Activated T-cell treated with anti-CD3 and anti-CD28 coated beads for 48 hours (primary cell): ENCODE measurements around the gene MBNL3.

Experiments
- DNase-seq: peaks from one replicate; pipeline ENCODE4 v3.0.0-alpha.2; 2020; ENCODE audit warnings: low read depth

MBNL3 gene

DNA sequence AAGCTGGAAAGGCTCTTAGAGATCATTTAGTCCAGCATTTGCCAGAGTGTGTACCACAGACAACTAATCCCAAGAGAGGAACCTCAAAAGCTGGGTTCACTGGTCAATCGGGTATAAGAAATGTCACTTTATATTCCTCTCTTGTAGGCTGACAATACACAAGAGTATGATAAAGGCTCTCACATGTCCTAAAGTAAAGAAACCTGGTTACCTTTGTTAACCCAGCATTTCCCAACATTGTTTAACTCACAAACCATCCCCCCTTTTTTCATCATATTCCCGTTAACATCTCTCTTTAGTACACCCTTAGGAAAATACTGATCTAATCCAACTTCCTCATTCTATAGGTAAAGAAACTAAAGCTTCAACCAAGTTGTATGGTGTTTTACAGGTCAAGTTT is 74.4 kb downstream of the MBNL3 start:
- DNase-seq: no peak

DNA sequence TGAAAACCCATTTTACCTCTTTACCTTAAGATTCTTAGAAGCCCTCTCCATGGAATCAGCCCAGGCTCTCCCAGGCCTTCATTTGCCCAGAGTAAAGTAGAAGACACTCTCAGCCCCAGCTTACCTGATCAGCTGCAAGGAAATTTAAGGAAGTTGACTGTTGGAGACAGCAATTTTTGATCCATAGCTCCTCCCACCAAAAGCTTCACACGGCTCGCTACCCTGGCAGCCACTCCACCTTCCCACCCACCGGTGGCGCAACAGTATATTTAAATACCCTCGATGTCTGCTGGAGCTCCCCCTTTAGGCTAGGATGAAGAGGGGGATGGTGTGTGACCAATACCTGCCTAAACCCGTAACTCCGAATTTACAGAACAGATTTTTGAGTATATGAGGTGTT is 75.4 kb downstream of the MBNL3 start:
- no peak for DNase-seq

DNA sequence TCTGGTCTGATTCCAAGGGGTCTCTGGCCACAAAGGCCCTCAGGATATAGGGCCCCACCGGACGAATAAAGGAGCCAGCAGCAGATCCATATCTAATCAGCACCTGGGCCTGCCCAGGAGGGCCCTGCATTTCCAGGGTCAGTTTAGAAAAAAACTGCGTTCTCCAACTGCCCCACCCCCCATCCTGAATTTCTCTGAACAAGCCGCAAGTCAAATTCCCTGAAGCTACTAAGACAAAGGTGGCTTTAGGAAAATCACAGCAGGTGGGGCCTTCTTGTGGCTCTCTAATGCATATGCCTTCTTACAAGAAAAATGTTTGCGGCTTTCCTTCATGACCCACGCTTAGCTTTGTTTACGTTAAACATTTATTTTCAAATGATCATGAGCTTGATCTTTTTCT is 76.6 kb downstream of the MBNL3 start:
- DNase-seq: no peak

DNA sequence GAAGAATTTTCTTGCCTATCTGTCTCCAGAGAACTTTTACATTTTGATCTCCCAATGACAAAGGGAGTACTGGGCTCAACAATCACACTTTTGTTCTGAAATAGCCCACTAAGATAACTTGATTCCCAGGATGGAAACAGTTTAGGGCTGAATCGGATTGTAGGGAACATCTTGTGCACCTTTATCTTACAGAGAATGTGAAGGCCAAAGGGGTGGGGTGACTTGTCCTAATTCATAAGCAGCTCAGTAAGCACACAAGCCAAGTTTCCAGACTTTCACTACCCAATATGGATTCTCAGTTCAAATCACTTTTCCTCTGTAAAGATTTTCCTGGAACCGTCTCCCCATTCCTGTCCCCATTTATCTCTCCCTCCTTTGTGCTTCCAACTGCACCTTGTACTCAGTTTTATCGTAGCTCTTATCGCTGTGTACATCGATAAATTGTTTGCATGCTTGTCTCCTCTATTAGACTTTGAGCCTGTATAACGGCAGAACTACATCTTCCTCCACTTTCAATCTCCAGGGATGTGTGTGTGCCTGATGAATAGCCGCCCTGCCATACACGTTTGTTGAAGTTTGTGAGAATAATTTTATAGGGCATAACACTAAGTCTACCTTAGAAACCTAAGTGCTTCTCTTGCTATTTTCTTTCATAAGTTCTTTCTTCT is 77.4 kb downstream of the MBNL3 start:
- DNase-seq: no peak

DNA sequence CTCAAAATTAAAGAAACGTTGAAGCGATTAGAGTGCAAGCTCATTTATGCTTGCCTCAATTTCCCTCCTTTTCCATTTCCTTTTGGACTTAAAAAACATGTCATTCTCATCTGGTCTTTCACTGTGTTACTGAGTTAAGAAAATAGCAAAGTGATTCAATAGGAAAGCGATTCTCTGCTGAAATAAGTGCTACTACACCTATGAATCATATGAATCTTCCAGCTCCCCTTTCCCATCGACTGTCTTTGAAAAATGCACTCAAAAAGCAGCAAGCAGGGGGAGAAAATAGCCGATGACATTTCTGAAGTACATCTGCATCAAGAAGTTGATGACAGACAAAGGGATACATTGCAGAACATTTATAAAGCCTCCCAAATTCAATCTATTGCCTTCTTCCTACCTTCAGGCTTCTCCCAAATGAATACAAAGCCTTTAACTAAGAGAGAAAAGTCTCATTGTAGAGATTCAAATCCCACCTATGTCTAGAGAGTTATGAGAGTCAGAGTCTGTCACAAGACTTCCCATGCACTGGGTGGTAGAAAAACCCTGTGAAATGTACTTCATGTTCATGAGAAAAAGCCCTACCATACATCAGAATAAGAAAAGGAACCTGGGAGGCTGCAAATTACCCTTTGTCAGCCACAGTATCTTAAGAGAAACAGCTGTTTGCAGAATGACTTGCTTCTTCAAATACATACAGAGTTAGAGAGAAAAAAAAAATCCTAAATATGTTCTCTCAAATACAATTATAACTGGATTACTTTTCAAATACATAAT is 78.9 kb downstream of the MBNL3 start:
- no peak for DNase-seq

DNA sequence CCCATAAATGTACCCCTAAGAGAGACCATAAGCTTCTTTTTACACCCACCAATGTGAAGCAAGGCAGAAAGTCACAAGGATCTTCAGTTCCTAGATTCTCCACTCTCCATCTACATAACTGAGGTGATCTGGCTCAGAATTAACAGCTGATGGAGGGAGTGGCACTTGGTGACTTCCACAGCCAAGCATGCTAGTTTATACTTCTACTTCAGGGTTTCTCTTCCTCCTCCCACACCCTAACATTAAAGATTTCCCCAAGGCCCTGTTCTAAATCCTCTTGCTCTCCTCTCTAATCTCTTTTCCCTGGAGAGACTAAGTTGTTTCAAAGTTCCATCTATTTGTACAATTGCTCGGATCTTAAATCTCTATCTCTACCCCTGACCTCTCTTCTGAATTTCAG is 81.1 kb downstream of the MBNL3 start:
- DNase-seq: no peak

DNA sequence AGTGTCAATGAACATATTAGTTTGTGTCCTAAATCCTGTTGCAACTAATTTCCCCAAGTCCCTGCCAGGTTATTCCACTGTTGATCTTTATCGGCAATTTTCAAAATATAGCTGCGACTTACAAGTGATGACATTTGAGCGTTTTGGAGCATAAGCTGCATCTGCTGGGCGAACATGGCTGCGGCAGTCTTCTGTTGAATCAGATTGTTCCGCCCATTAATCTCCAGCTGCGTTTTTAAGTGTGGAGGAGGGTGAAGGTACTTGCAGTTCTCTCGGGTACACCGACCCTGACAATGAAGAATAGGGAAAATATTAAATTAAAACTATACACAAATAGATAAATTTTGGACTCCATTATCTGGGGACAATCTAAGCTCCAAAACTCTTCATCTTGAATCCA is 82.7 kb downstream of the MBNL3 start:
- DNase-seq: no peak

DNA sequence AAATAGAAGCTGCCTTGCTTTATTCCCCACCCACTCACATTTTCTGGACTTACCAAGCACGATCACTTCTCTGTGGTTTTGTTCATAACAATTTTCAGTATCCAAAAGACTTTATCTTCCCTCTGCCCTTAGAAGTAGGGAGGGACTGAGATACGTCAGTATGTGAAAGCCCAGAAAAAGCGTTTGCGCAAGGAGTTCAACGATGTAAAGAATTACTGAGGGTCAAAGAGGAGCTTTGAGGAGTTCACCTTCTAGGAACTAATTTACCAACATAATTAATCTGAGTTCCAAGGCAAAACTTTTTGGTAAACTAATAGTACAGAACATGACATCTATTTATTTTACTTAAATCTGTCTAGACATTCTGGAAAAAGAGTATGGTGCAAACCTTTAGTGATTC is 84.6 kb downstream of the MBNL3 start:
- no peak for DNase-seq

DNA sequence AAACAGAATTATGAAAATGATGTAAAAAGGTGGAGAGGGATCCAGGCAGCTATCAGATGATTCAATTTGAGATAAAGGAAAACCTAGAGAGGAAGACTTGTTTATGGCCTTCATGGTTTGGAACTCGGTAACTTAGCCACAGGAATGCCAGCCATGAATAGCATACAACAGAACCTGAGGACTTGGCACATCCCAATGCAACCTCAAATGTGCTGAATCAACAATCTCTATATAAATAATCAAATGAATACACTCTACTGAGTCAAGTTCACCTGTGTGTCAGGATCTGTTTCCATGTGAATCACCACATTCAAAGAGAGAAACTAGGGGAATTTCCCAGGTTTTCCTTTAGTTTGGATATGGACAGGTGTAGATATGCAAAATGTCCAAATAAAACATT is 86.9 kb downstream of the MBNL3 start:
- no peak for DNase-seq

DNA sequence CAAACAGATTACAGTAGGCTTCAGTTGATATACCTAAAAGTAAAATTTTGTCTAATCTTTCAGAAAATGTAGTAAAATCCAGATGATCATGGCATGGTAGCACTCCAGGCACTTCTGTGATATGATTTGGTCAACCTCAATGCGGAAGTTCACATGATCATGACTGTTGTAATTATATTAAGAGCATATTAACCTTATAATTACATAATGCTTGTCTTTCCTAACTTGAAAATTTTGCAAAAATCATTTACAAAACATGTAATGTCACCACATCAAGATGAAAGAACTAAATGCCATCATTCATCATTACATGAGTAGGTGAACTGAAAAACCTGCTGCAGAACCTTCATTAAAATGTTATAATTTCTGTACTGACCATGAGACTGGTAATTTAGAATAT is 88.1 kb downstream of the MBNL3 start:
- no peak for DNase-seq

DNA sequence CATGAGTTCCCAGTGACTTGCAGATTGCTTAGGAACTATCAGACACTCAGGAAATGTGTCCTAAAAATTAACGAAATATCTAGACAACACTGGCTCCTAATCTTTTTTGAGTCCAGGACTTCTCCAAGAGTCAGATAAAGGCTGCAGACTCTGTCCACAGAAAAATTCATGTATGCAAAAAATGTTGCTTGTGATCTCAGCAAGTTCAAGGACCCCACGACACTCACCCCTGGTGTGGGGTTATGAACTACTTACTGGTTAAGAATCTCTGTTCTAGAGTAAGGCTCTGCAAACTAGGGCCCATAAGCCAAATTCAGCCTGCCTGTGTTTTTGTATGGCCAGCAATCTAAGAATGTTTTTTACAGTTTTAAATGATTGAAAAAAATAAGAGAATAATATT is 93.2 kb downstream of the MBNL3 start:
- no peak for DNase-seq

DNA sequence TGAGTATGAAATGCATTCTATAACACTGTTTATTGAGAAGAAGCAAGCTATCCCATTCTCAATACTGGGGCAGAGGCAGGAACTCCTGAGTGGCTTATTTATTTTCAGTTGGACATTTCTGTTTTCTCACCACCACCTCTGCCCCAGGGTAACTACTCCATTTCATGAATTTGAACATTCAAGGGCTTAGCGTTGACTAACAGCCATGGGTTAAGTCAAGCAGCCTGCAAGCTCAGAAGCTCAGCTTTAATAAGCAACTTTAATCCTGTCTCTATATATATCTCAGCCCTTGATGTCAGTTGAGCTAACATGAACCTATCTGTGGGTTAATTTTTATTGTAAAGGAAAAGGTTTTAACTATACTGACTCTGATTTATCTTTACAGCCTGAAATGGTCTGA is 93.8 kb downstream of the MBNL3 start:
- no peak for DNase-seq

DNA sequence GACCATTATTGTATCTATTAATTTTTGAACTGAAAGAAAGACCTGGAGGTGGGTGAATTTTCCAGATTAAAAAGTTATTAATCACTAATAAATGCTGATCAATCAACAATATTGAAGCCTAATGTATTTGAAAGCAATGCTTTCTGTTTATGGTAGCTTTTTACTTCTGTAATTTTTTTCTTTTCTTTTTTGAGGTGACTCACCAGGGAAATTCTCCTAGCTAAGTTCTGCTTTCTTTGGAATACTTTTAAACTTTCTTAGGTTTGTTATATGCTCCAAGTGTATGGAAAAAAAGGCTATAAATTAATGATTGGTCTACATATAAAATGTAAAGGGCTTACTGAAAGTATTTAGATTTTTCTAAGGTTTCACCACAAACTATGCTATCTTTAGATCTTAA is 94.2 kb downstream of the MBNL3 start:
- DNase-seq: no peak

DNA sequence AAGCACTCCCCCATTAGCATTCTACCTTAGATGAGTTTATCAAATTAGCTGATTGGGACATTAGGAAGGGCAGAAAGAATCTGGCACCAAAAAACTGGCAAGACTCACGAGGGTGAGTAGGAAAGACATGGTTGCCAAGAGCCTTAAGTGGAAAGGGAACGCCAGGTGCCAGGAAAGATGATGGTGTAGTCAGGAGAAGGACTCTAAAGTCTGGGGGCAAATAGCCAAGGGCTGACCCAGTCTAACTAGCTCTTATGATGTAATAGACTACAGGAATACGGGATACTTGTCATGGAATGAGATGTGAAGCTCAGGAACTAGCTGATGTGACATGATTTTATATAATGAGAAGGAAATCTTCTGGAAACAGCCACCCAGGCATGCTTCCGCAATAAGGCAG is 94.8 kb downstream of the MBNL3 start:
- no peak for DNase-seq

DNA sequence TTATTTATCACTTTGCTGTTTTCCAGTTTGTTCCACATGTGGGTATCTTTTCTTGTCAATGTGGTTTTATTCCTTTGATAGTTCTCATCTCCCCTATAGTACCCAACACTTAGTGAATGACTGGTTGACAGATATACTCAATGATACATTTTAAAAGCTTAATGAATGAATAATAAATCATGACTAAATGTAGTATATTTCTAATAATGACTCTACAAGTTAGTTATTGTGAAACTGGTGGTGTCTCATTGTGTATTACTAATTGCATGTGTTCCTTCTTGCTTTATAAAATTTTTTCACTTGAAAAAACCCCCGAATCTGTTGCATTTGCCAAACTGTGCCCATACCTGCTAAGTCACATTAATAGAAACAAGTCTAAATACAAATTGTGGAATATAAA is 95.4 kb downstream of the MBNL3 start:
- DNase-seq: no peak

DNA sequence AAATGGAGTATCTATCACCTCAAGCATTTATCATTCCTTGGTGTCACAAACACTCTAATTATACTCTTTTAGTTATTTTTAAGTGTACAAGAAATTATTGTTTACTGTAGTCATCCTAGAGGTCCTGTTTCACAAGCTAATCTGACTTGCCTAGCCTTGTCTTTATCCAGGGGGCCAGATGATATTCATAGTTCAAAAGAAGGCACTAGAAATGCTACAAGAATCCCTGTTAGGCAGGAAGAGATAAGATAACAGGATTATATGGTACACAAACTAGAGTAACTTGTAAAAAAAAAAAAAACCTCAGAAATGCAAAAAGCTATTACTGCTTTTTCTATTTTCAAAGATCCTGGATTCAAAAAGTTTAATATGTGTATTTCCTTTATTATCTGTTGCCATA is 95.8 kb downstream of the MBNL3 start:
- DNase-seq: no peak

DNA sequence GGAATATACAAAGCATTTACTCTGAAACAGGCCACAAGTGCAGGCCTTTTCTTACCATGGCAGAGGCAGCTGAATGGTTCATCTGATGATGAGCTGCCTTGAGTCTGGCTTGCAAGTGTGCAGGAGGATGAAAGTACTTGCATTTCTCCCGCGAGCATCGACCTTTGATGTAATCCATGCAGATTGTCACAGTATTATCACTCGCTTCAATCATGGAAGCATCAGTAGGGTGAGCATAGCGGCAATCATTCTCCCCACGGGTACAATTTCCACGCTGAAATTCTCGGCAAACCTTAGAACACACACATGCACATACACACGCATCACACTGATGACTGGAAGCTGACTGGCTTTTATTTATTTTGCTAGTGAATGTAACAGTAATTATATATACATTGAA is 98.0 kb downstream of the MBNL3 start:
- DNase-seq: no peak

DNA sequence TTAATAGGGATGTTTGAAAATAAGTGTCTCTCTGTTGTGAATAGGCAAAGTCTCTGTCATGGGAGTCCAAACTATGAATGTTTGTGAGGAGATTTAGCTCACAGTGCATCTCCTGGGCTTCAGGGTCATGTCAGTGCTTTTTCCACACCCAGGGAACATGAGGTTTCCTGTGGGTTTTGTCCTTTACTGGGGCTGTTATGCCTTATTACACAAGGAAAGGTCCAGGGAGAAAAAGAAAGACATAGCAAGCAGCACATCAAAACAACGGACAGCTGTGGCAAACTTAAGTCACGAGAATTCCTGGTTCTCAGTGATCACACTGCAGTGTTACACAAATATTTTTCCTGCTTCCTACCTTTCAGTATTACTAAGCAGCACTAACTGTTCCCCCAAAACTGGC is 99.4 kb downstream of the MBNL3 start:
- DNase-seq: no peak

DNA sequence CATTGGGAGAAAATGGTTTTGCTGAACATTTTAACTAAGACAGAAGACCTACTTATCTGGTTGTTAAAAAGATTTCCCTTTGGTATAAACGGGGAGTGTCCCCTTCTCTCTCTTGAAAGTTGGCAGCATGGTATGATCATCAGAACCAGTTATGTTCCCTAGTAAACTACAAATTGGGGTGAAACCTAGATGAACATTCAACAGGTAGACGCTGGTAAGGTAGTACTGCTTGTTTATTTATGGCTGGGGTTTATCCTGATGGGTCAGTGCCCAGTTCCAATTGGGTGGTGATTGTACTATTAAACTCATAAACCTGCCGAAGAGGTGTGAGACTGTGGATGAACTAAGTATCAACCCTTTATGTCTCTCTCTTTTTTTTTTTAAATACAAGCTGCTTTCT is 100.5 kb downstream of the MBNL3 start:
- DNase-seq: no peak

DNA sequence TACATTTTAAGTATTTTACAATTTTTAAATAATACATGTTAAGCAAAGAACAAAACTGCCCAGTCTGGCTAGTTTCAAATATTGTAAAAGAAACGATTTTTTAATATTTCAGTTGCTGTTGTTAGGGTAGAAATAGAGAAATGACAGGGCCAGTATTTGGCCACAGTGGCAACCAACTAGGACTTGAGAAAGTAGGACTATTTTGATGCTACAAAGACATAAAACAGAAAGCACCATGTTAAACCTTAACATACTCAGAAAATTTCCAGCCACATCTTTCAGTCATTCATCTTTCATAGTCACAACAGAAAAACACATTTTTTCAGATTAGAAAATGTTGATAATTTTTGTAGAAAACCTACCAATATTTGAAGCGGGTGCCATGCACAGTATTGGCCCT is 104.5 kb downstream of the MBNL3 start:
- no peak for DNase-seq

DNA sequence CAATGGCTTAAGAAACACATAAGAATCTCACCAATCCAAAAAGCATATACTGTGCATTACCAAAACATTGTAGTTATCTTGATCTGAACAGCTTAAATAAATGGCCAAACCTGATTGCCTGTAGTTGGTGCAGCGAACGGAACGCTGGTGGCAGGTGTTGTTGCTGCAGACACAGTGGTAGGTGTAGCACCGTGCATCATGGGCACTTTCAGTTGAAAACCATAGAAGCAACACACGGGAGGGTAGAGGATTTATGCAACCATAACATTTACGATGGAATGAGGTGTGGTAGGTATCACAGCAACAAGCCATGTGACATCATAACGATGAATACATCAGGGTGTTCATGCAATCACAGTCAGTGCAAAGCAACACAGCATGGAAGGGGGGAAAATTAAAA is 106.8 kb downstream of the MBNL3 start:
- no peak for DNase-seq

DNA sequence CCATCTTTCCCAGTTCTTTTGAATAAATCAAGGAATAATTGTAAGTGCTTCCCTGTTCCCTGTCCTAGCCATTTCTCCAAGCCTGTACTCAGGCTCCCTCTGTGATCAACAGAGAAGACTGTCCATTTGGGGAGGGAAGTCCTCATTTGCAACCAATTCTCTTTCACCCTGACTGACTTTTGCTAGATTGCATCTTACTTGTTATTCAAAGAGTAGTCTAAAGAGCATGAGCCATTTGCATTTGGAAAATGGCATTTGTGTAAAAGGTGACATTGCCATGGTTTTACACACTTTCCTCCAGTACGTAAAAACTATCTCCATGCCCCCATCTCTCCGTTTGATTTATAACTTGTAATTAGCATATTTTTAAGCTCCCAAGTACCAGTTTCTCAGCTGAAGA is 110.6 kb downstream of the MBNL3 start:
- no peak for DNase-seq

DNA sequence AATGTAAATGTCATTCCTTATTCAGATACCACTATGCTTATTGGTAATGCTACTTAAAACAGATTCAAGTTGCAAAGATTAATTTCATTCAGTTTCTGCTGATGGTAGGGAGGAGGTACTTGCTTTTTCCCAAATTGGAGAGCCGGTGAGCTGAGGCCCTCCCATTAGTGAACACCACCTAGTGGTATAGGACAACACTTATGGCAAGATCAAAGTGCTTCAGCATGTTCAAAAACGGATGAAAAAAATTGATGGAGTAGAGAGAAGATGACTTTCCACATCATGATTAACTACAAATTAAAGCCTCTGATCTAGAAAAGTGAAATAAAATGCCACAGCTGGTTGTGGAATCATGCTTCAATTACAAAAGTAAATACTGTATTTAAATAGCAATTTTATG is 112.9 kb downstream of the MBNL3 start:
- DNase-seq: no peak

DNA sequence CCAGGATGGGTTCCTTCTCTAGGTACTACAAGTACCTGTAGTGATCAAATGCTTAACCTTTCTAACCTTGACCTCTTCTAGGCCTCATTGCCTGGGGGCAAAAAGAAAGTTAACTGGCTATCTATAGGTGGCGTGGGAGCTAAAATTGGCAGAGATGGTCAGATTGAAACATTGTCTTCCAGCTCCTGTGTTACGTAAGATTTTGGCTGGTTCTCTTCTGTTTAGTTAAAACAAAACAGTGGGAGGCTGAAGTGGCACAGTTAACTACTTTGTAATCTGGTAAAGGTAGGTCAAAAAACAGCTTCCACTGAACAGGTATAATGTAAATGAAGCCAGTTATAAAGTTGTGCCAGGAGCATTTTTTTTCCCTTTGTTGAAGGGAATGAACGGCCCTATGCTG is 115.2 kb downstream of the MBNL3 start:
- no peak for DNase-seq
